Hematopoietic multipotent progenitor cell treated with erythropoietin and hydrocortisone succinate and interleukin-3 and kit ligand, for 17 days (in vitro differentiated cells): ENCODE data around the gene POMP.
"Not testable (repeated sequence)": the region's sequence is repeated elsewhere in the genome, so short reads cannot be mapped to it uniquely, and the experiment has no call there.

Source experiments
- DNase-seq: peaks from one replicate; pipeline ENCODE4 v3.0.0-alpha.2; 2015; ENCODE audit warnings: low spot score

The POMP gene

DNA sequence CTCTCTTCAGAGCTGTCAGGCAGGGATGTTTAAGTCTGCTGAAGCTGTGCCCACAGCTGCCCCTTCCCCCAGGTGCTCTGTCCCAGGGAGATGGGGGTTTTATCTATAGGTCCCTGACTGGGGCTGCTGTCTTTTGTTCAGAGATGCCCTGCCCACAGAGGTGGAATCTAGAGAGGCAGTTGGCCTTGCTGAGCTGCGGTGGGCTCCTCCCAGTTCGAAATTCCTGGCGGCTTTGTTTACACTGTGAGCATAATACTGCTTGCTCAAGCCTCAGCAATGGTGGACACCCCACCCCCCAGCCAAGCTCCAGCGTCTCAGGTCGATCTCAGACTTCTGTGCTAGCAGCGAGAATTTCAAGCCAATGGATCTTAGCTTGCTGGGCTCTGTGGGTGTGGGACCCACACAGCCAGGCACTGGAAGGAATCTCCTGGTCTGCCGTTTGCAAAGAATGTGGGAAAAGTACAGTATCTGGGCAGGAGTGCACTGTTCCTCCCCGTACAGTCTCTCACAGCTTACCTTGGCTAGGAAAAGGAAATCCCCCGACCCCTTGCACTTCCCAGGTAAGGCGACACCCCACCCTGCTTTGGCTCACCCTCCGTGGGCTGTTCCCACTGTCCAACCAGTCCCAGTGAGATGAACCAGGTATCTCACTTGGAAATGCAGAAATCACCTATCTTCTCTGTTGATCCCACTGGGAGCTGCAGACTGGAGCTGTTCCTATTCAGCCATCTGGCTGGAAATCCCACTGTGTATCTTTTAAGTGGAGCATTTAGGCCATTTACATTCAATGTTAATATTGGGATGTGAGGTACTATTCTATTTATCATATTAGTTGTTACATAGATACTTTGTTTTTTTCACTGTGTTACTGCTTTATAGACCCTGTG lies 34.9 kb downstream of the POMP start:
- not testable (repeated sequence) for DNase-seq

DNA sequence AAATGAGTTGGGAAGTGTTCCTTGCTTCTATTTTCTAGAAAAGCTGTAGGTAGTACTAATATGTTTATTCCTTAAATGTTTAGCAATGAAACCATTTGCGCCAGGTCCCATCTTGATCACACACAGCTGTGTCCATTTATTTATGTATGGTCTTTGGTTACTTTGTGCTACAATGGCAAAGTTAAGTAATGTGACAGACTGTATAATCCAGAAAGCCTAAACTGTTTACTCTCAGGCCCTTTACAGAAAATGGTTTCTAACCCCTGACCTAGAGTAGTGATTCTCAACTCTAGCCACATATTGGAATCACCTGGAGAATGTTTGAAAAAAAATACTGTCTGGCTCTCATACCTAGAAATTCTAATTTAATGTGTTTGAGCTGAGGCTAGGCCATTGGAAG lies 38.5 kb downstream of the POMP start:
- DNase-seq, result no peak

DNA sequence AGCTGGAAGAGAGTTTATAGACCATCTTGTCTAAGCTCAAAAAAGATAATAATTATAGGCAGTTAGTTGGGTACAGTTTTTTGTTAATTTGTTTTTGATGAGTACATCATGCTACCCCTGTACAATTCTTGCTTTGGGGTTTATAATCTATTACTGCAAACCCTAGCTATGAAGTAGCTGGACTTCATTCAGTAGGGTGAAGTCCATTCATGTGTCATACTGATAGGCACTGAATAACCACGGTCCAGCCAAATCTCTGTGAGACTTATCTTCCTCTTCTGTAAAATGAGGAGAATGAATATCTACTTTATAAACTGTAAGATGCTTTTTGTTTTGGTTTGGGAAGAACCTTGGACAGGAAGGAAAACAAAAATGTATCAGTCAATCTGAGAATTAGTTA lies 40.3 kb downstream of the POMP start:
- no peak for DNase-seq

DNA sequence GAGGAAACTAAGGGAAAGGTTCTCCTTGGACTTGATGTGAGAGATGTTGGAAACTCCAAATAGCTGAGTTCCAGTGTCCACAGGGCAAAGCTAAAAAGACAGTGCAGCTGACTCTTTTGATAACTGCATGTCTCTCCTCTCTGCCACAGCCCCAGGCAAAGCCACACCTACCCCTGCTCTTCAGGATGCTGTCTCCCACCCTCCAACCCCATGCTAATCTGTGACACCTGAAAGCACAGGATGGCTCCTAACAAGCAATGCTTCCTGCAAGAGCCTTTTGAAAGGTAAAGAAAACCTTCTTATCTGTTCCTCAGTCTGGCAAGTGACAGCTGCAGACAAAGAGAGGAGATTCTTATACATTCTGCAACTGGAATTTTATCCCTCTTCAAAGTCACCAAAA lies 45.4 kb downstream of the POMP start:
- no peak for DNase-seq

DNA sequence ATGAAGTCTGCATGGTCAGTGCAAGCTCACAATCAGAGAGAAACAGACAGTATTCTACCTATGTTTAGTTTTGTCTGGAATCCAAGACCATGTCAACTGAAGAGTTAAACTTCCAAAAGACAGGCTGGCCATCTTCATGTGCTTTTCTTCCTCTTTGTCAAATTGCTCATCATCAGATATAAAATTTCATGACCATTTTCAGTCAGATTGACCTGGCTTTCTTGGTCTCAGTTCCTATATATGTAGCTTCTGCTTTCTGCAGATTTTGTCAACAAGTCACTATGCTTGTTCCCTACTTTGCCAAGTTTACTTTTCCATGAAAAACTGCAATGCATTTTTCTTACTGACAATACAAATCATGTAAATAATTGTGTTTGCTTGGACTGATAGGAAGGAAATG lies 46.0 kb downstream of the POMP start:
- DNase-seq, result no peak

DNA sequence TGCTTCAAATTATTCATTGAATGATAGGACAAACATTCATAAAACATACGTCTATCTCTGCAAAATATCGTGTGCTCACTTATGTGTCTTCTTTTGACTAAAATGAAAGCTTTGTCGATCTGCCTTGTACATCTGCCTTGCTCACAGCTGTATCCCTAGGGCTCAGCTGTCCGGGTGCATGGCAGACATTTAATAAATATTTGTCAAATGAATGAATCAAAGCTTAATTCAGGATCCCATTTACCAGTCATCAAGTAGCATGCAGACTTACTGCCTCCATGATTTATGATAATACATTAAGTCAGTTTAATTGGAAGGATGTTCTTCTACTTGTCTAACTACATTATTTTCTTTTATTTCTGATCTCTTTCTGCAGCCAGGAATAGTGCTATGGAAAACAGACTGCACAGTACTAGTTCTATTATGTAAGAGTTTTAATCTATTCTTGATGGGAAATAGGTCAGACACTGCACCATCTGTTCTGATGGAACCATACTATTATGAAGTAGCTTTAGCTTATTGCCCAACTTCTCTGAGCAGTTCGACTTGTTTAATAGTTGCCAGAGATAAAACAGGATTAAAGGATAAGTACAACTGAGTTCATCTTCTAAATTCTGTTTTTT lies 46.6 kb downstream of the POMP start:
- DNase-seq, result no peak

DNA sequence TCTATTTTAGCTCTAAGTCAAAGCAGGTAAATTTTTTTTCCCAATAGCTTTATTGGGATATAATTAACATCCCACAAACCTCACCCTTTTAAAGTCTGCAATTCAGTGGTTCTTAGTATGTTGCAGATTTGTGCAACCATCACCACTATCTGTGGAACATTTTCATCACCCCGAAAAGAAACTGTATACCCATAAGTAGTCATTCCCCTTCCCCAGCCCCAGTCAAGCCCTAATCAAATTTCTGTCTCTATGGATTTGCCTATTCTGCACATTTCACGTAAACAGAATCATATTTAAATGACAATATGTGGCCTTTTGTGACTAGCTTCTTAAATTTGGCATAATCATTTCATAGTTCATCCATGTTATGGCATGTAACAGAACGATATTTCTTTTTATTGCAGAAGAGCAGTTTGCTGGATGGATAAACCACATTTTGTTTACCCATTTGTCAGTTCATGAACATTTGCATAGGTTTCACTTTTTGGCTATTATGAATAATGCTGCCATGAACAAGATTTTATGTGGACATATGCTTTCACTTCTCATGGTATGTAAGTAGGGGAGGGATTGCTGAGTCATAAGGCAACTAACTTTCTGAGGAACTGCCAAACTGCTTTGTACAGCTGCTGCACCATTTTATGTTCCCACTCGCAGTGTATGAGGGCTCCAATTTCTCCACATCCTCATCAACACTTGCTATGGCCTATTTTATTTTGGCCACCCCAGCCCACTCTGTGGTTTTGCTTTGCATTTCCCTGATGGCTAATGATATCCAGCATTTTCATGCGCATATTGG lies 48.9 kb downstream of the POMP start:
- DNase-seq, result no peak

DNA sequence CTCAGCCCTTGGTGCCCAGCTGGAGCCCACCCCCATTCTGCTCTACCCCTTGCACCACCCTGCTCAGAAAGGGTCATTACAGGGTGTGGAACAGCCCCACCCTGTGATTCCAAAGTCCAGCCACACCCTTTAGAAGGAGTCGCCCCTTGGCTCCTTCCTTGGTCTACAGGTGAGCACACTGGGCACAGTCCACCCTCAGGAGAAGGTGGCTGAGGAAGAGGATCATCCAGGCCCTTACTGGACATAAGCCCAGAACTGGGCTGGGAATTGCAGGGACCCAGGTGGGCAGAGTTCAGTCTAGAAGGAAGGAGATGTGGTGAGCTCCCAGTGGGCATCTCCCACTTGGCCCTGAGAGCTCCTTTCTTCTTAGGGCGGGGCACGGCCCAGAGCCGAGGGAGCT lies 51.2 kb downstream of the POMP start:
- no peak for DNase-seq

DNA sequence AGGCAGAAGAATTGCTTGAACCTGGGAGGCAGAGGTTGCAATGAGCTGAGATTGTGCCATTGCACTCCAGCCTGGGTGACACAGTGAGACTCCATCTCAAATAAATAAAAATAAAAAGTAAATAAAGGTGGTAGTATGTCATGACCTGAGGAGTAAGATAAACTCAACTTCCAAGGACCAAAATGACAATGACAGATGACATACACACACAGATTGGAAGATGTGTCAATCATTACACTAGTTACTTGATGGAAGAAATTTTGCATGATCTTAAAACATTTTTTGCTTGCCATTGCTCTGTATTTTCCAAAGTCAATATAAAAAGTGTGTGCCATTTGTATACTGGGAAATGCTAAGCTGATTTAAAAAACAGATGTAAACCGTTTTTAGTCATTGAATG lies 55.7 kb downstream of the POMP start:
- DNase-seq, result no peak

DNA sequence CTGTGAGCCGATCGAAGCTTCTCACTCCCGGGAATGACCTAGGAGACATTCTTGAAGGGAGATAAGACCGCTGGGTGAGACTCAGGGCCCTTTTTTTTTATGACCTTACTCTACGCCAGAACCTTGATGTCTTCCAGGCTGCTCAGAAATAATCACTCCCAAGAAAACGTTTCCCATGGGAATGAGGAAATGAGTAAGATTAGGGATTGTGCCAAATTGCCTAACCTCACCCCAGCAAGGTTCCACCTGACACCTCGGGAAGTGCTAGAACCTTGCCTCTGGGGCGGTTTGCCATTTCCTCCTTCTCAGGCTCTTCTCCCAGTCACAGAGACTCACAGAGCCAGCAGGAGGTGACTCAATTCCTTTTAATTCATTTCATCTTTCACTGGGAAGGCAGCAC lies 57.6 kb downstream of the POMP start:
- no peak for DNase-seq

DNA sequence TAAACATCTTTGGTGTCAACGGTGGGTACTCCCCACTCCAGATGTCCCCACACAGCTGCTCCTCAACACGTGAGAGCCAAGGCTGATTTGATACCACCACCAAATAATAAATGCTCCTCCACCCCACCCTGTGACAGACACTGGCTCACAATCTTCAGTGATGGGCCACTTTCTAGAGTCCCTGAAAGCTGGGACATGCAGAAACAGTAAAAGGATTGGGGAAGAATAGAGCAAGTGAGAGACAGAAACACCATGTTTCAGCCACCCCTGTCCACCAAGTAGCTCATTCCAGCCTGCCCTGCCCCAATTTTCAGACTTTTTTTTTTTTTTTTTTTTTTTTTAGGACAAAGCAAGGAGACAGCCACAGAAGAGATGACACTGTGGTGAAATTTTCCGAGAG lies 58.2 kb downstream of the POMP start:
- no peak for DNase-seq

DNA sequence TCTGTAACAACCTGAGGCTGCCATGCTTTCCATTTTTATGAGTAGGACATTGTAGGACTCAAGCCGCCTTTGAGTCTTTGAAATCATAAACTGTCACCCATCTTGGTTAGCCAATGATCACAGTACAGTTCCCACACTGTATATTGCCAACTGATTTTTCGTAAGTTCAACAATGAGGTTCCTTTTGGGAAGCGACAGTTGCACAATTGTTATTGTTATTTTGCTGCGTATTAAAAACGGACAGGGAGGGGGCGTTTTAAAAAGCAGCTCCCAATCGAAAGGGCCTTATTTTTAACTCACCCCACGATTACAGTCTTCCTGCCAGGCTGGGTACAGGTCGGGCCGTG lies 59.2 kb downstream of the POMP start:
- DNase-seq, result no peak

DNA sequence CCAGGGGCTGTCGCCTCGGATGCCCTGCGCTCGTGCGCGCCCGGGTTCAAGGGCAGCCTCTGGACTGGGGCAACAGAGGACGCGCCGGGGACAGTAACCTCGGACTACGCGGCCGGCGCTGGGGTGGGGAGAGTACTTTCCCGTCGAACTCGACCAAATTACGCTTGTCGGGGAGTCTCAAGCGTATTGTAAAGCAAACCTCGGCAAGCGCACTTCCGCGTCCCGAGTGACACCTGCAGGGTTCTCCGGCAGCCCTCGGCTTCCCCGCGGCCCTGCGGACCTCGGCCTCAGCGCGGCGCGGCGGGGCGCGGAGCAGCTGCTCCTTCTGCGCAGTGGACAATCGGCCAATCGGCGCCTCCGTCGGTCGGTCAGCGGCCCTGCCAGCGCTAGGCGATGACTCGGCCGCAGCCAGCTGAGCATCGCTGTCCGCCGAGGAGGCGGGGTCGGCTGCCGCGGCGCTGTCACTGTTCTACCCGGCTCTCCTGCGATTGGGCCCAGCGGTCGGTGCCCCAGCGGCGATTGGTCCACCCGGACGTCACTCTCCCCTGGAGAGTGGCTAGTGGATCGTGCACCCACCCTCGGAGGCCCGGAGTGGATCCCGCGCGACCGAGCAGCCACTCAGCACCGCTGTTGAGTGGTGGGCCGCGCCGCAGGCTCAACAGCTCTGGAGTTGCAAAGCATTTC lies 59.8 kb downstream of the POMP start, which contains the start of gene SLC46A3:
TSS of gene SLC46A3 (minus strand) at position 428 of the 684 bp plus-strand sequence. CDS start 972 bp downstream, outside the sequence.
- DNase-seq, result peak; percentile 77

DNA sequence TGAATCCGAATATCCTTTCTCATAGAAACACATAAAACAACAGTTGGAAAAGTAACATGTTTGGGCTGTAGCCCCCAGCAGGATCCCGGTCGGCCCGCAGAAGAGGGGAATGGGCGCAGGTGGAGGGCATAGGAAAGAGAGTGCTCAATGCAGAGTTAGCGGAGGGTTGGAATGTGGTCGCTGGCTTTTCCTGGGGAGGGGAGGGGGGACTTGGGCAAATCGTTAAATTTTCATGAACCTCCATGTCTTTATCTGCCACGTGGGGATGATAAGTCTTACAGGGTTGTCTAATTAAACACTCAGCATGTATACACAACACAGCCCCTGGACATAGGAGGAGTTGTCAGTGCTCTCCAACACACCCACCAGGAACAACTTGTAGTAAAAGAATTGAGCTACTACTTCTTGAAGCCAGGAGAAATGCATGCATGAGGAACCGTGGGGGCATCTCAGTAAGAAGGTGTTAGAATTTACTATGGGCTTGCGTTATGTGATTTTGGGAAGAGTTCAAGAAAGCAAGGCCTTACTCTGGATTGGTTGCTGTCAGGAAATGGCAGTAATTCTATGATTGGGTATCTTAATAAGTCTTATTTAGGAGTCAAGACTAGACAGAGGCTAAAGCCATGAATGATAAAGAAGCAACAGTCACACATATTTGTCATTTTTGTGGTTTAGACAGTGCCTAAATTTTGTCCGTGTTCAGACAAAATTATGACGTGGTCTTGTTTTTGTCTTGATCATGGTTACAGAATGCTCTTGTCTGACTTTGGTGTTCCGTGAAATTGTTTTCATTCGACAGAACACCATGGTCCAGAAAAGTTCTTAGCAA lies 60.5 kb downstream of the POMP start:
- DNase-seq, result no peak

DNA sequence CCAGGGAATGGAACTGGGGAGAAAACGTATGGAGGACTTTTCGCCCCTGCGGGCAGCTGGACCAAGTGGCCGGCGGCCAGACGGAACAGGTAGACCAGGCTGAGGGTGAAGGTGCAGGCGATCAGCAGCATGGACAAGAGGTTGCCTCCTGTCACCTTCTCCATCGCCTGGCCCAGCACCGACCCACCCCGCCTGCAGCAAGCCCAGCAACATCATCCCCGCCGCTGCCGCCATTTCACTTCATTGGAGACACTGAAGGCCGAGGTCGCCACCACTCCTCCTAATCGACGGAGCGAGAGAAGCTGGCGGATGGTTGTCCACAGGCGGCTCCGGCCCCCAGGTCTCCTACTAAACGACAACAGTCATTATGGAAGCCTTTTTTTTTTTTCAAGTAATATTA lies 64.9 kb downstream of the POMP start:
- no peak for DNase-seq

DNA sequence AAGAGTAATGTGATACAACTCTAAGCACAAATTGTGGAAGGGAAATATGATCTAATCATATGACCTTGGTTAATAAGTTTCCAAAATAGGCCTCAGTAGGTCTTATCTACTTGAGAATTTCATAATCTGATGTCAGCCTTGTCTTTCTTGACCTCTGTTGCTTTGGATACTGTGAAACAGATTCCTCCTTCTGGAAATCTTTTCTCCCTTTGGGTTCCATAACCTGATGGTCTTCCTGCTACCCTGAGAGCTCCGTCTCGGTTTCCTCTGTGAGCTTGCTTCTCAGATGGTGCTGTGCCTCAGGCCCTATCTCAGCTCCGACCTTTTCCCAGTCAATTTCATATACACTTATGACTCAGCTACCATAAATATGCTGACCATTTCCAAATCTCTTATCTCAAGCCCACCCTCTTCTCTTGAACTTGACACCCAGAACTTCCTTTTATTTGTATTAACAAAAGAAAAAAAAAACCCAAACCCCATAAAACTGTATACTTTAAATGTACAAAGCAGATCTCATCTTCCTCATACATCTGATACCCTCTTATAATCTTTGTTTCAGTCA lies 66.2 kb downstream of the POMP start:
- no peak for DNase-seq
